T-helper 2 cell (primary cell): ENCODE data around the gene MRPS2.
"Not testable (repeated sequence)": the region's sequence is repeated elsewhere in the genome, so short reads cannot be mapped to it uniquely, and the experiment has no call there.

Experiments used
- DNase-seq, 5 experiments: peaks; one replicate each; pipeline versions ENCODE4 v3.0.0 to v3.0.0-alpha.2; 2012 to 2022

The MRPS2 gene

GRCh38 chr9:135534826-135535225 lies 34.3 kb downstream of the MRPS2 start:
- DNase-seq, result not testable (repeated sequence)

GRCh38 chr9:135535631-135536030 lies 35.1 kb downstream of the MRPS2 start:
- DNase-seq, result not testable (repeated sequence)

- peak in 1 of 5 experiments; percentile 24 for DNase-seq
These were observed 35.7 kb downstream of the MRPS2 start for GRCh38 chr9:135536216-135536615.

GRCh38 chr9:135543262-135543894 lies 42.9 kb downstream of the MRPS2 start:
- DNase-seq, result not testable (repeated sequence)

GRCh38 chr9:135544981-135545635 lies 44.6 kb downstream of the MRPS2 start:
- DNase-seq, result no peak

- not testable (repeated sequence) for DNase-seq
These were observed 45.2 kb downstream of the MRPS2 start, which contains the start of gene OBP2A for GRCh38 chr9:135545646-135546176. TSS of gene OBP2A (plus strand) at chr9:135546126. CDS start at chr9:135546181, 55 bp downstream.

GRCh38 chr9:135546792-135547617 lies 46.5 kb downstream of the MRPS2 start:
- DNase-seq, result not testable (repeated sequence)

GRCh38 chr9:135547756-135548736 lies 47.6 kb downstream of the MRPS2 start:
- no peak for DNase-seq

GRCh38 chr9:135549478-135550343 lies 49.2 kb downstream of the MRPS2 start:
- DNase-seq, result not testable (repeated sequence)

- no peak for DNase-seq
These were observed 49.9 kb downstream of the MRPS2 start for GRCh38 chr9:135550344-135550918.

GRCh38 chr9:135551031-135551430 lies 50.5 kb downstream of the MRPS2 start:
- no peak for DNase-seq

- no peak for DNase-seq
These were observed 51.0 kb downstream of the MRPS2 start for GRCh38 chr9:135551456-135551855.

GRCh38 chr9:135552021-135552697 lies 51.7 kb downstream of the MRPS2 start:
- DNase-seq, result no peak

GRCh38 chr9:135552698-135553171 lies 52.3 kb downstream of the MRPS2 start:
- DNase-seq, result no peak
